GM06990 (cell line): ENCODE results near the gene HES5.

Source experiments
- DNase-seq: peaks from one replicate; pipeline ENCODE4 v3.0.0-alpha.2; 2011; ENCODE audit not compliant: insufficient read length; ENCODE audit errors: extremely low read depth
- H3K27me3 ChIP-seq: replicated peaks from 2 replicates; pipeline ENCODE4 v1.6.0; 2011; ENCODE audit warnings: low read length; ENCODE audit not compliant: control insufficient read depth, insufficient read depth
- H3K36me3 ChIP-seq: 2 replicates; pipeline ENCODE4 v1.5.1; 2011; ENCODE audit warnings: low read length; ENCODE audit not compliant: control insufficient read depth, insufficient read depth
- H3K4me3 ChIP-seq: replicated peaks from 2 replicates; pipeline ENCODE4 v1.5.1; 2011; ENCODE audit warnings: low read depth, mild to moderate bottlenecking, control low read depth, low read length
- CTCF ChIP-seq: IDR thresholded peaks from 2 replicates; pipeline ENCODE4 v1.5.1; 2011; ENCODE audit warnings: low read length, control low read depth, mild to moderate bottlenecking, inconsistent platforms; ENCODE audit not compliant: insufficient read depth, poor library complexity, severe bottlenecking

The HES5 gene

GRCh38 chr1:2493218-2493617 lies 36.8 kb downstream of the HES5 start:
- no peak for DNase-seq
- Histone ChIP-seq H3K27me3 (no peaks in the 10 kb centered on the region; the same call in 1 of the 2 replicates), H3K4me3 (no peak overlapping the region), H3K36me3 (no peaks in the 10 kb centered on the region)
- TF ChIP-seq CTCF = no peak

- no peaks in the 10 kb centered on the region for H3K36me3 ChIP-seq
- no peak for DNase-seq
- no peaks in the 10 kb centered on the region; the same call in 1 of the 2 replicates for H3K27me3 ChIP-seq
- TF ChIP-seq CTCF = no peak
- no peak overlapping the region for H3K4me3 ChIP-seq
Observed at GRCh38 chr1:2492091-2492490, 38.0 kb downstream of the HES5 start.

GRCh38 chr1:2489615-2490014 lies 40.4 kb downstream of the HES5 start:
- no peak for TF ChIP-seq CTCF
- Histone ChIP-seq H3K36me3 (no peaks in the 10 kb centered on the region), H3K27me3 (no peaks in the 10 kb centered on the region), H3K4me3 (no peak overlapping the region)
- DNase-seq = no peak

- H3K27me3 ChIP-seq = no peaks in the 10 kb centered on the region
- DNase-seq = no peak
- H3K4me3 ChIP-seq = no peak overlapping the region
- H3K36me3 ChIP-seq = no peaks in the 10 kb centered on the region
- no peak for TF ChIP-seq CTCF
Observed at GRCh38 chr1:2488688-2489087, 41.4 kb downstream of the HES5 start.

- Histone ChIP-seq H3K36me3 (no peaks in the 10 kb centered on the region), H3K4me3 (no peak overlapping the region), H3K27me3 (no peaks in the 10 kb centered on the region)
- no peak for DNase-seq
- TF ChIP-seq CTCF = no peak
Observed at GRCh38 chr1:2486558-2486957, 43.5 kb downstream of the HES5 start.

- no peak for DNase-seq
- Histone ChIP-seq H3K36me3 (no peaks in the 10 kb centered on the region), H3K4me3 (no peak overlapping the region), H3K27me3 (no peaks in the 10 kb centered on the region)
- TF ChIP-seq CTCF = no peak
Observed at GRCh38 chr1:2486041-2486440, 44.0 kb downstream of the HES5 start.
